Femur (tissue), 1 donor: Measurements from ENCODE around the gene KCNT2.
A peak's percentile ranks its signal among the peaks of the same experiment; 100 is the strongest.

Source experiments
- DNase-seq: peaks from one replicate; pipeline ENCODE4 v3.0.0-alpha.2; 2017

Gene KCNT2

DNA sequence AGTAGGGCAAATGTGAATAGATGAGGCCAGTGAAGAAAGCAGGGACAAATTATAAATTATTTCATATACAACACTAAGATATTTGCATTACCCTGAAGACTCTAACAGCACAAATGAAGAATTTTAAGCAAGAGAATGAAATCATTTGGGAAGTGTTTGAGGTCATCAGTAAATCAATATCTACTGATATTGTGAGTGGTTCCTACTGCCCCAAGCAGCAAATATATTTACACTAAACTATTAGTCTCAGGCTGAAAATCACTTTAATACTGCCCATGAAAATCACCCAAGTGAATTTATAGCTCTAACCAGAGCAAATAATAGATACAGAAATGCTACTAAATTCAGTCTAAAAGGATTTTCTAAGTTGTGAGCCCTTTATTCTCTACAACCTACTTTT lies 163.6 kb downstream of the KCNT2 start:
- no peak for DNase-seq

DNA sequence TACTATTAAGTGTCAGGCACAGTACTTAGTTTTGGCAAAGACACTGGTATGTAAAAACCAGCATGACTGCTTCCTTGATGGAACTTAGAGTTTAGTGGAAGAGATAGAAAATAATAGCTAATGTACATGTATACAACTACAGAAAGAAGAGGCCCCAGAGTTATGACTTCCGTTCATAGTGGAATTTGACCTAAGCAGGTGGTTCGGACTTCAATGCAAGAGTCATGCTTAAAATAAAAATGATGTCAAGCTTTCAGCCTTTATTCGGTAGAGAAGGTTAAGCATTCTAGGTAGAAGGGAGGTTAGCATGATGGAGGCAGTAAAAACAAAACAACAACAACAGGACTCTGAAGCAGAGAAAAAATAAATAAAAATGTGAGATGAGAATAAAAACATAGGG lies 165.9 kb downstream of the KCNT2 start:
- DNase-seq: no peak

DNA sequence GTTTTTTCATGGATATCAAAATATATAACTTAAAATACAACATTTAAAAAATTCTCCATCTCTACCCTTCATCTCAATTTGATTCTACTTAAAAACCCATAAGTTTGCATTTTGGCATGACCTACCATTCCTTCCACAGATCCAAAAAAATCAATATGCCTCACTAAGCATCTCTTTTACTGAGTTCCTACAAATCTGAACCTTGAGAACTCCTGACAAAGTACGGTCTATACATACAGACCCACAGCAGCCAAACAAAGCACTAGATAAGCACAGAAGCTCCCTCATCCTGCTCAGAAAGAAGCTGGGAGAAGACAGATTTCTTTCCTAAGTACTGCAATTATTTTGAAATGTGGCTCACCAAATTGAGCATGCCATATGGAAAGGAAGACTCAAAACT lies 167.5 kb downstream of the KCNT2 start:
- DNase-seq: no peak

GRCh38 chr1:196438329-196438728 lies 169.9 kb downstream of the KCNT2 start:
- no peak for DNase-seq

DNA sequence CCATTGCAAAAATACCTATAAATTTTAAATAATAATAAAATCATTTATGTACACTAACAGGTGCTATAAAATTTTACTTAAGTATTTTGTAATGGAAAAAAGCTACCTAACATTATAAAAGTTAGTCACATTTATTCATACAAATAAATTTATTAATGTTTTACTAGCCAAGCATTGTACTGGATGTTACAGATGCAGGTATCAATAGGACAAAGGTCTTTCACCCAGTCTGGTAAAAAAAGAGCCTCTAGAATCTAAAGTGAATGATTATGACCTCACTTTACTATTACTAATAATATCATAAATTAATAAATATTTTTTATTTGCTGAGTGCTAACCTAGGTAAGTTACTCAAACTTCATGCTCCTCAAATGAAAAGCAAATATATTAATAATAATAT lies 170.6 kb downstream of the KCNT2 start:
- no peak for DNase-seq

DNA sequence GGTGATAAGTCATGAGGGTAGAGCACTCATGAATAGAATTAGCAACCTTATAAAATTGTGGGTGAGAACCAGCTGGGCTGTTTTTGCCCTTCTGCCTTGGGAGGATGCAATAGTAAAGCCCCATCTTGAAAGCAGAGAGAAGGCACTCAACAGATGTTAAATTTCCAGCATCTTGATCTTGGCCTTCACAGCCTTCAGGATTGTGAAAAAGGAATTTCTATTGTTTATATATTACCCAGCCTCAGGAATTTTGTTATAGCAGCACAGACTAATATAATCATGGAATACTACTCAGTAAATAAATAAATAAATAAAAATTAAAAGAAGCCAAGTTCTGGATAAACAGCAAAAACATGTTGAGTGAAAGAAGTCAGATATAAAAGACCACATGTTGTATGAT lies 175.2 kb downstream of the KCNT2 start:
- DNase-seq: no peak

DNA sequence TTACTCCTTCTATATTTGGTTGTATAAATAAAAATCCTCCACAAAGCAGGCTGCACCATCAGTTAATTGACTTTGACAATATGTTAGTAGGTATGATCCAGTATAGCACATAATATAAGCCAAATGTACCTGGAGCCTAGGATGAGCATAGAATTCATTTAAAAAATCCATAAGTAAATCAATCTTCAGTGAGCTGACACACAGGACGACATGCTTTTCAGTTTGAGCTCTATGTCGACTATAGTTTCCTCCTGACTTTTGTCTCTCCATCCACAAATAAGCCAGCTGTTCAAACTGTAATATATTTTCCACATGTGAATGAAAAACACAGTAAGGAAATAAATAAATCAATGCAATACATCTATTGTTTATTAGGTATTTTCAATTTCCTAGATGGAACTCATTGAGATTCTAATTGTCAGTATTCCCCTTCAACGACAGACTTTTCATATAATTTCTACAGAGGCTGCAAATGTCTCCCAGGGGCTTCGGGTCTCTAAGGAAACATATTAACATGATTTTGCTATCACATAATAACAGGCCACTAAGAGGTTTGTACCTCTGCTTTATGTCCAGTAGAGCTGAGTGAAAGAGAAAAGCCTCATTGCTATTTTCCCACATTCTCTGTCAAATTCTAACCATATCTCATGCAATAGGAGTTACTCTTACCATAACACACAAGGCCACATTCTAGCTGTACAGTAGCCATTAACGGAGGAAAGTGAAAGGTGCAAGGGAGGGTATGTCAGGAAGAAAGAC lies 180.1 kb downstream of the KCNT2 start:
- DNase-seq: no peak

- DNase-seq: no peak
These were observed 182.7 kb downstream of the KCNT2 start for GRCh38 chr1:196425513-196425912.

- DNase-seq: no peak
These were observed 184.6 kb downstream of the KCNT2 start for GRCh38 chr1:196423612-196424011.

DNA sequence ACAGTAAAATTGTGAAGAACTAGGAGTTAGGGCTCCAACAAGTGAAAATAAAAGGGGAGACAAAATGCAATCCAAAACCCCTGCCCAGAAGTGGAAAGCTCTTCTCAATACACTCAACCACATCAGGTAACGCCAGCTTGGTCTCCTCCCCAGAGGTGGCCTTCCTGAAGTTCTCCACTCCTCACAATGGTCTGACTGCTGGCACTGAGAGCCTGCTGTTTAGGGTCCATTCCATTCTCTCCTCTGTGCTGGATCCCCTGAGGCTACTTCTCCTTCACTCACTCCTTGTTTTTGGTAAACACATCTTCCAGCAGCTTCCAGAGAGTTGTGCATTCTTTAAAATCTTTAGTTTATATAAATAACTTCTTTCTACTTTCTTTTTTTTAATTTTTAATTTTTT lies 189.5 kb downstream of the KCNT2 start:
- DNase-seq: no peak

DNA sequence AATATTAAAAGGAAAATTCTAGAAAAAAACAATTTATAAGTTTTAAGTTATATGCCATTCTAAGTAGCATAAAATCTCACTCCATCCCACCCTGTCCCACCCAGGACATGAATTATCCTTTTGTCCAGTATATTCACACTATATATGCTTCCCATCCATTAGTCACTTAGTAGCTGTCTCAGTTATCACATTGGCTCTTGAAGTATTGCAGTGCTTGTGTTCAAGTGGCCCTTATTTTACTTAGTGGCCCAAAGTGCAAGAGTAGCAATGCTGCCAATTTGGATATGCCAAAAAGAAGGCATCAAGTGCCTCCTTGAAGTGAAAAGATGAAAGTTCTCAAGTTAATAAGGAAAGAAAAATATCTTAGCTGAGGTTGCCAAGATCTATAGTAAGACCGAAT lies 192.3 kb downstream of the KCNT2 start:
- DNase-seq: no peak

- no peak for DNase-seq
These were observed 195.9 kb downstream of the KCNT2 start for GRCh38 chr1:196412326-196412725.

- DNase-seq: no peak
These were observed 197.5 kb downstream of the KCNT2 start for GRCh38 chr1:196410768-196411167.

GRCh38 chr1:196409586-196409985 lies 198.7 kb downstream of the KCNT2 start:
- no peak for DNase-seq

- no peak for DNase-seq
These were observed 200.7 kb downstream of the KCNT2 start for GRCh38 chr1:196407358-196408051.

- no peak for DNase-seq
These were observed 202.4 kb downstream of the KCNT2 start for GRCh38 chr1:196405839-196406238.

GRCh38 chr1:196403803-196404690 lies 204.2 kb downstream of the KCNT2 start:
- no peak for DNase-seq

- no peak for DNase-seq
These were observed 206.3 kb downstream of the KCNT2 start for GRCh38 chr1:196401891-196402290.

DNA sequence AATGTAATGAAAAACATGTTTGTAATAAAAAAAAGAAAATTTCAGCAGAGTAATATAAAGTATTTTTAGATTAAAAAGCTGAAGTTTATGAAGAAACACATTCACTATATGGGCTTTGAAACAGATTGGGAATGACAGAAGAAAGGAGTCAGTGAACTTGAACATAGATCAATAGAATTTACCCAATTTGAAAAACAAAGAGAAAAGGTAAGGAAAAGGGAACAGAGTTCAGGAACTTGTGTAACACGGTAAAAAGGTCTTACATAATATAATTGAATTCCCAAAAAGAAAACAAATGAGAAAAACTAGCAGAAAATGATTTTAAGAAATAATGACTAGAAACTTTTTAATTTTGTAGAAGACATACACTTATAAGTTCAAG lies 206.8 kb downstream of the KCNT2 start:
- no peak for DNase-seq

- peak; percentile 48 for DNase-seq
These were observed 207.5 kb downstream of the KCNT2 start for GRCh38 chr1:196400478-196401451.

GRCh38 chr1:196399713-196400112 lies 208.5 kb downstream of the KCNT2 start:
- no peak for DNase-seq

DNA sequence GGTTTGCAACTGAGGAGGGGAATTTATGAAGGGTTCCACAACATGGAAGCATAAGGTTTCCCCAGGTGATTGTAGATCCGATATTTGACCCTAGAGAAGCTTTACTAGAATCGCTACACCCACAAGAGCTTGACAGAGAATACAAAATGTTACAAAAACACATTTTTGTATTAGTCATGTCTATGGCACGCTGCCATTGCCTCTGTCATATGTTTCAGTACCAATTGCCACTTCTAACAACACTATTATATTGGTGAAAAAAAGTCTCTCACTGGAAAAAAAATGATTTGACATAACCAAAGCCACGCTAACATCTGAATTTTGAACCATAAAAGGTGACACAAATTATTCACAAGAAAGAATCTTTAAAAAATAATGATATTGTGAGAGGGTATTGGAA lies 214.5 kb downstream of the KCNT2 start:
- no peak for DNase-seq
